ENCODE results near the gene MDH1B. TPM values are rescaled to one million over a fixed set of nuclear protein-coding genes. Genes with fewer than 3 reads are reported as not detected.
A peak's percentile ranks its signal among the peaks of the same experiment; 100 is the strongest.

The MDH1B gene
- total RNA-seq, 4 donors from 2014 or later = 1.3 to 38.2 (median 4.8) TPM

GRCh38 chr2:206783718-206784117, 18.6 kb upstream of the MDH1B start:
- H3K36me3 ChIP-seq = peaks cover 0 to 3% of the 10 kb centered on the region in 2 donors
- DNase-seq = no peak
- H3K4me3 ChIP-seq = no peak overlapping the region
- no peaks in the 10 kb centered on the region for H3K9me3 ChIP-seq
- H3K27me3 ChIP-seq = no peaks in the 10 kb centered on the region
- H3K4me1 ChIP-seq = no peaks in the 10 kb centered on the region
- intact Hi-C loops (cut with DNase I; ENCODE audit: low total_unique reads) = no loop called here
- no peak overlapping the region for H3K27ac ChIP-seq
- TF ChIP-seq, protein P1, sequence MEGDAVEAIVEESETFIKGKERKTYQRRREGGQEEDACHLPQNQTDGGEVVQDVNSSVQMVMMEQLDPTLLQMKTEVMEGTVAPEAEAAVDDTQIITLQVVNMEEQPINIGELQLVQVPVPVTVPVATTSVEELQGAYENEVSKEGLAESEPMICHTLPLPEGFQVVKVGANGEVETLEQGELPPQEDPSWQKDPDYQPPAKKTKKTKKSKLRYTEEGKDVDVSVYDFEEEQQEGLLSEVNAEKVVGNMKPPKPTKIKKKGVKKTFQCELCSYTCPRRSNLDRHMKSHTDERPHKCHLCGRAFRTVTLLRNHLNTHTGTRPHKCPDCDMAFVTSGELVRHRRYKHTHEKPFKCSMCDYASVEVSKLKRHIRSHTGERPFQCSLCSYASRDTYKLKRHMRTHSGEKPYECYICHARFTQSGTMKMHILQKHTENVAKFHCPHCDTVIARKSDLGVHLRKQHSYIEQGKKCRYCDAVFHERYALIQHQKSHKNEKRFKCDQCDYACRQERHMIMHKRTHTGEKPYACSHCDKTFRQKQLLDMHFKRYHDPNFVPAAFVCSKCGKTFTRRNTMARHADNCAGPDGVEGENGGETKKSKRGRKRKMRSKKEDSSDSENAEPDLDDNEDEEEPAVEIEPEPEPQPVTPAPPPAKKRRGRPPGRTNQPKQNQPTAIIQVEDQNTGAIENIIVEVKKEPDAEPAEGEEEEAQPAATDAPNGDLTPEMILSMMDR (IDR thresholded peaks at IDR 0.05) = no peak
- no peak for TF ChIP-seq POLR2A (IDR thresholded peaks at IDR 0.05)

GRCh38 chr2:206780671-206781070, 15.5 kb upstream of the MDH1B start:
- no peak for DNase-seq
- H3K36me3 ChIP-seq = peaks cover 0 to 3% of the 10 kb centered on the region in 2 donors
- no peak for TF ChIP-seq POLR2A (IDR thresholded peaks at IDR 0.05)
- TF ChIP-seq, protein P1 (IDR thresholded peaks at IDR 0.05) = no peak

GRCh38 chr2:206776432-206776831, 11.3 kb upstream of the MDH1B start:
- Histone ChIP-seq H3K27me3 (no peaks in the 10 kb centered on the region), H3K9me3 (peaks cover 0 to 4% of the 10 kb centered on the region in 2 donors), H3K4me3 (no peak overlapping the region), H3K4me1 (no peaks in the 10 kb centered on the region), H3K36me3 (peaks cover 3 to 5% of the 10 kb centered on the region in 2 donors), H3K27ac (no peak overlapping the region)
- TF ChIP-seq, protein P1 (IDR thresholded peaks at IDR 0.05) = no peak
- no peak for TF ChIP-seq POLR2A (IDR thresholded peaks at IDR 0.05)
- DNase-seq = no peak
- intact Hi-C loops (cut with DNase I; ENCODE audit: low total_unique reads) = no loop called here

More at GRCh38 chr2:206780671-206781070, 15.5 kb upstream of the MDH1B start:
- Histone ChIP-seq H3K9me3 (peaks cover 0 to 4% of the 10 kb centered on the region in 2 donors), H3K27ac (no peak overlapping the region), H3K4me3 (no peak overlapping the region), H3K4me1 (no peaks in the 10 kb centered on the region), H3K27me3 (no peaks in the 10 kb centered on the region)
- intact Hi-C loops (cut with DNase I; ENCODE audit: low total_unique reads) = no loop called here

- H3K36me3 ChIP-seq = peaks cover 3 to 5% of the 10 kb centered on the region in 2 donors
- H3K4me3 ChIP-seq = no peak overlapping the region
- no peaks in the 10 kb centered on the region for H3K27me3 ChIP-seq
- no peak for TF ChIP-seq POLR2A (IDR thresholded peaks at IDR 0.05)
- TF ChIP-seq, protein P1 (IDR thresholded peaks at IDR 0.05) = no peak
- no peak for DNase-seq
- H3K9me3 ChIP-seq = peaks cover 0 to 4% of the 10 kb centered on the region in 2 donors
- intact Hi-C loops (cut with DNase I; ENCODE audit: low total_unique reads) = no loop called here
- H3K4me1 ChIP-seq = no peaks in the 10 kb centered on the region
- H3K27ac ChIP-seq = no peak overlapping the region
These were observed 9.7 kb upstream of the MDH1B start for GRCh38 chr2:206774871-206775270.

- intact Hi-C loops (cut with DNase I; ENCODE audit: low total_unique reads) = no loop called here
- Histone ChIP-seq H3K27me3 (no peaks in the 10 kb centered on the region), H3K9me3 (no peaks in the 10 kb centered on the region), H3K27ac (peak overlapping the region; percentile 81 to 89), H3K4me1 (peaks cover 0 to 9% of the 10 kb centered on the region in 2 donors), H3K36me3 (no peaks in the 10 kb centered on the region), H3K4me3 (peak overlapping the region; percentile 74 to 75)
- TF ChIP-seq, protein P1 (IDR thresholded peaks at IDR 0.05) = no peak
- TF ChIP-seq POLR2A (IDR thresholded peaks at IDR 0.05) = no peak
- DNase-seq = no peak
These were observed 1.2 kb upstream of the MDH1B start for GRCh38 chr2:206766057-206766930.
